ELR (cell line): Measurements from ENCODE around the gene COL4A6.
"Not testable (repeated sequence)": the region's sequence is repeated elsewhere in the genome, so short reads cannot be mapped to it uniquely, and the experiment has no call there.

Source experiments
- DNase-seq: peaks from one replicate; pipeline ENCODE4 v3.0.0-alpha.2; 2015; ENCODE audit warnings: low read depth

The COL4A6 gene

GRCh38 chrX:108438110-108438623 is at the start of gene COL4A6:
TSS of gene COL4A6 (minus strand) at chrX:108438422. CDS start at chrX:108438196, 226 bp downstream.
- DNase-seq = no peak

GRCh38 chrX:108485960-108486359 is 47.7 kb upstream of the COL4A6 start:
- DNase-seq = no peak

GRCh38 chrX:108484251-108484650 is 46.0 kb upstream of the COL4A6 start:
- no peak for DNase-seq

GRCh38 chrX:108481528-108481927 is 43.3 kb upstream of the COL4A6 start:
- not testable (repeated sequence) for DNase-seq

GRCh38 chrX:108473979-108474378 is 35.8 kb upstream of the COL4A6 start:
- DNase-seq = no peak

GRCh38 chrX:108468486-108468885 is 30.3 kb upstream of the COL4A6 start:
- peak; percentile 61 for DNase-seq

- DNase-seq = no peak
Measured at GRCh38 chrX:108464604-108465003, 26.4 kb upstream of the COL4A6 start.

- no peak for DNase-seq
Measured at GRCh38 chrX:108456971-108457477, 18.8 kb upstream of the COL4A6 start.

GRCh38 chrX:108453841-108454240 is 15.6 kb upstream of the COL4A6 start:
- no peak for DNase-seq

- DNase-seq = peak; percentile 22
Measured at GRCh38 chrX:108447303-108447702, 9.1 kb upstream of the COL4A6 start.

GRCh38 chrX:108442901-108443464 is 4.8 kb upstream of the COL4A6 start:
- peak; percentile 30 for DNase-seq

- DNase-seq = peak; percentile 60
Measured at GRCh38 chrX:108439961-108440696, 1.9 kb upstream of the COL4A6 start.

GRCh38 chrX:108439426-108439942 is 1.3 kb upstream of the COL4A6 start, which contains the start of gene COL4A5:
TSS of gene COL4A5 (plus strand) at chrX:108439838. CDS start at chrX:108440126, 288 bp downstream.
- DNase-seq = peak; percentile 92

- no peak for DNase-seq
Measured at GRCh38 chrX:108437349-108438109, 693 bp downstream of the COL4A6 start.

GRCh38 chrX:108435261-108435660 is 3.0 kb downstream of the COL4A6 start:
- no peak for DNase-seq

- DNase-seq = no peak
Measured at GRCh38 chrX:108426262-108426661, 12.0 kb downstream of the COL4A6 start.

- no peak for DNase-seq
Measured at GRCh38 chrX:108420481-108420880, 17.7 kb downstream of the COL4A6 start.

- no peak for DNase-seq
Measured at GRCh38 chrX:108419401-108419800, 18.8 kb downstream of the COL4A6 start.

- no peak for DNase-seq
Measured at GRCh38 chrX:108417257-108417656, 21.0 kb downstream of the COL4A6 start.

- DNase-seq = no peak
Measured at GRCh38 chrX:108415891-108416290, 22.3 kb downstream of the COL4A6 start.

GRCh38 chrX:108415146-108415545 is 23.1 kb downstream of the COL4A6 start:
- DNase-seq = peak; percentile 2

- no peak for DNase-seq
Measured at GRCh38 chrX:108412783-108413182, 25.4 kb downstream of the COL4A6 start.
